ENCODE measurements around the gene CNGA4.
"Not testable (repeated sequence)": the region's sequence is repeated elsewhere in the genome, so short reads cannot be mapped to it uniquely, and the experiment has no call there.

Gene CNGA4

GRCh38 chr11:6228520-6228919 lies 10.4 kb upstream of the CNGA4 start:
- DNase-seq: no peak

DNA sequence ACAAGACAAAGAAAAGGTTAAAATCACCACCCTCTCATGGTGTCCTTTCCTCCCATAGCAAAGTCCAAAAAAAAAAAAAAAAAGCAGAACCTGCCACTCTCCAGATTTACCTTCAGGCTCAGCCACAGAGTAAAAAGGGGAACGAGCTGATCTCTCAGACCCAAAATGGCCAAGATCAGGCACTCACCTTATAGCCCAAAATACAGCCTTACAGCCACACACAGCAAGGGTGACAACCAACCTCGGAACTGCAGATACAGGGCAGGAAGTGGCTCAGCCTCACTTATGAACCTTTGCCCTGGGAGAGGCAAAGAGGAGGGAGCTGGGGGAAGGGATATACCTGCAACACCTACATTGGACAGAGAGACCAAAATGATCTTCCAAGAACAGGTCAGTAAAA lies 9.0 kb upstream of the CNGA4 start:
- DNase-seq: no peak

DNA sequence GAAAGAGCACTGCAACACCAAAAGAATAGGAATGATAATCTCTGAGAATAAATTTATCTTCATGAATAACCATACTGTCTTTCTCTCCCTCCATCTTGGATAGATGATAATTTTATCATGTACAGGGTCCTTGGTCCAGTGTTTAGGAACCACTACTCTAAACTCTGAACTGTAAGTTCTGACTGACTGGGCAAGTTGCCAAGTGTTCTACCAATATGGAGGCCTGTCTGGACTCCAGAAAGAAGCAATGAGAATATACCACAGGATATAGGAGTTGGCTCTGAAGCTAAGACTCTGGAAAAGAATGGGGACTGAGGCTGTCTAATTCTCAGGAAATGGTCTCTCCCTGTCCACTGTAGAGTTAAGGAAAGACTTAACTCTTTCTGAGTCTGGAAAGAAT lies 6.0 kb upstream of the CNGA4 start:
- DNase-seq: no peak

DNA sequence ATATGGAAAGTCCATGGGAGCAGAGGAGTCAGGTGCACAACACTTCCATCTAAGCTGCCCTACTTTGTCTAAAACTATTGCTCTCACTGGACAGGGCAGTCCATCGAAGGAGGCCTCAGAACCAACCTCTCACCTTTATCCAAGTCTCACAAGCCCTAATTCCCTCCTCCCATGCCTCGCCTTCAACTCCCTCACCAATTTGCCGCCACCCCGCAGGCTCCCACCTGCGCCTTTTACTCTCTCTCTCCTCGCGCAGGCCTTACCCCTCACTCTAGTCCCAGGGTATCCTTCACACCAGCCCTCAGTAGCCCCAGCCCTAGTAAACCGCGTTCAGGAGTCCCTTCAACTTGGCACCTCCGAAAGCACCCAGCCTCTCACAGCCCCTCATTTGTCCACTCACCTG lies 4.9 kb upstream of the CNGA4 start:
- DNase-seq: no peak

GRCh38 chr11:6234387-6235107 lies 4.3 kb upstream of the CNGA4 start, which contains the start of gene FHIP1B:
Gene FHIP1B (minus strand): TSS chr11:6234636. CDS start chr11:6224516, 10,120 bp downstream.
- DNase-seq: peak; percentile 99

DNA sequence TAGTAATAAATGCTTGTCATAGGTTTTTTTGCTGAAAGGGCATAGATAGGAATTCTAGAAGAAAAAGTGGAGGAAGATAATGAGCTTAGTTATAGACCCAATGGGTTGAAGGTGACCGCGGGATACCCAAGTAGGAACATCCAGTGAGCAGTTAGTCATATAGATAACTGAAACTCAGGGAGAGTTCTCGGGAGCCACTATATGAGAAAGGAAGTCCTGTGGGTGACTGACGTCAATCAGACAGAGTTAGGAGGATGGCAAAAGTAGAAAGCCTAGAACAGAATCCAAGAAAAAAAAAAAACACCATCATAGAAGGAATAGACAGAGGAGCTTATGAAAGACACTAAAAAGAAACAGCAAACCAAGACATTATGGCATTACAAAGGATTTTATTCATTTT lies 1.6 kb upstream of the CNGA4 start:
- no peak for DNase-seq

DNA sequence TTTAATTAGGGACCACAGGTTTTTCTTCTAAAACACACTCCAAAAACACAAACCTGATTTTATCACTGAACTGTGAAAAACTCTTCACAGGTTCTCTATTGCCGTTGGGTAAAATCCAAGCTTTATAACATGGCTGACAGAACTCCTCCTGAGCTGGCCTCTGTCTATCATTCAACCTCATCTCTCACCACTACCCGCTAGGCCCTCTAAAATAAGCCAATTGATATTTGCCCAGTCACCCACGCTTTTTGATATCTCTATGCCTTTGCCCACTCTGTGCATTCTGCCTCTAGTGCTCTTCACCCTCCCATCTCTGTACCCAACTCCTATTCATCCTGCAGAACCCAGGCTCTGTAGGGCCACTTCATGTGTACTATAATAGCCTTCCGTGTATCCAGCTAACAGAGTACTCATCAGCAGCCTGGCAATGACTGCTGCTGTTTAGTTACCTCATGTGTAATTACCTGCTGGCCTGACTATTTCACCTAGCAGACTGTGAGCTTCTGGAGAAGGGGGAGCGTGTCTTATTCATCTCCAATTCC lies 1.1 kb upstream of the CNGA4 start:
- peak; percentile 14 for DNase-seq

- no peak for DNase-seq
Measured at GRCh38 chr11:6240139-6240538, 1.2 kb downstream of the CNGA4 start.

- DNase-seq: no peak
Measured at GRCh38 chr11:6240781-6241180, 1.9 kb downstream of the CNGA4 start.

DNA sequence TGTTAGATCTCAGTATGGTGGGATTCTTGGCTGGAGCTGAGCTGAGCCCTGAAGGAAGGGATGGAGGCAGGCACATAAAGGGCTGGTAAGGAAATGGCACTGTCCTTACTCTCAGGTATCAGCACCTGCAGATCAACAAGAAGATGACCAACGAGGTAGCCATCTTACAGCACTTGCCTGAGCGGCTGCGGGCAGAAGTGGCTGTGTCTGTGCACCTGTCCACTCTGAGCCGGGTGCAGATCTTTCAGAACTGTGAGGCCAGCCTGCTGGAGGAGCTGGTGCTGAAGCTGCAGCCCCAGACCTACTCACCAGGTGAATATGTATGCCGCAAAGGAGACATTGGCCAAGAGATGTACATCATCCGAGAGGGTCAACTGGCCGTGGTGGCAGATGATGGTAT lies 2.4 kb downstream of the CNGA4 start:
- no peak for DNase-seq

DNA sequence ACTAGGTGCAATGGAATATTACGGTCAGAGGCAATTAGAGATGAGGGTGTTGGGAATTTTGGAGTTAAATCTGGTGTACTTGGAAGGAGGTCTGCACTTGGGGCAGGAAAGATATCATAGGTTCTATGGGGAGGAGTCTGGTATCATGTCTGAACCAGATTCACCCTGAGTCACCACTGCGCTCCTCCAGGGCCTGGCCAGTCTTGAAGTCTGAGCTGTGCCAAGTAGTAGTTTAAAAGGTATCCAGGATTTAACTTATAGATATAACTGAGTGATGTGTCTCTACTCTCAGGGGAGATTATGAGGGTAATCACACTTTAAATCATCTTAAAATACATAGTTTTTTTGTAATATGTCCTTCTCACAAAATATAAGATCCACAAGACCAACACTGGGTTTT lies 6.6 kb downstream of the CNGA4 start:
- no peak for DNase-seq

DNA sequence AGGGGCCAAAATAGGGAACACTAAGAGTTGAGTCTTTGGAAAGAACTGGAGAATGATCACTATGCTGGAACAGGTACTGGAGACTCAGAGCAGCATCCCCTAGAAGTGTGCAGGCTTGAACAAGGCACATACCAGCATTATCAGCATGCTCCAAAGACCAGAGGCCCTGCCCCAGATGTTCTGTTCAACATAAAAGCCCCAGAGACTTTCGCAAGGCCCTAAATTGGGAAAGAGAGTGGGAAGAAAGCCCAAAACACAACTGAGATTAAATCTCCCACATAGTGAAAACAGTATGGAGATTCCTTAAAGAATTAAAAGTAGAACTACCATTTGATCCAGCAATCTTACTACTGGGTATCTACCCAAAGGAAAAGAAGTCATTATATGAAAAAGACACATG lies 9.4 kb downstream of the CNGA4 start:
- DNase-seq: no peak

GRCh38 chr11:6248897-6249296 lies 10.0 kb downstream of the CNGA4 start:
- DNase-seq: not testable (repeated sequence)

DNA sequence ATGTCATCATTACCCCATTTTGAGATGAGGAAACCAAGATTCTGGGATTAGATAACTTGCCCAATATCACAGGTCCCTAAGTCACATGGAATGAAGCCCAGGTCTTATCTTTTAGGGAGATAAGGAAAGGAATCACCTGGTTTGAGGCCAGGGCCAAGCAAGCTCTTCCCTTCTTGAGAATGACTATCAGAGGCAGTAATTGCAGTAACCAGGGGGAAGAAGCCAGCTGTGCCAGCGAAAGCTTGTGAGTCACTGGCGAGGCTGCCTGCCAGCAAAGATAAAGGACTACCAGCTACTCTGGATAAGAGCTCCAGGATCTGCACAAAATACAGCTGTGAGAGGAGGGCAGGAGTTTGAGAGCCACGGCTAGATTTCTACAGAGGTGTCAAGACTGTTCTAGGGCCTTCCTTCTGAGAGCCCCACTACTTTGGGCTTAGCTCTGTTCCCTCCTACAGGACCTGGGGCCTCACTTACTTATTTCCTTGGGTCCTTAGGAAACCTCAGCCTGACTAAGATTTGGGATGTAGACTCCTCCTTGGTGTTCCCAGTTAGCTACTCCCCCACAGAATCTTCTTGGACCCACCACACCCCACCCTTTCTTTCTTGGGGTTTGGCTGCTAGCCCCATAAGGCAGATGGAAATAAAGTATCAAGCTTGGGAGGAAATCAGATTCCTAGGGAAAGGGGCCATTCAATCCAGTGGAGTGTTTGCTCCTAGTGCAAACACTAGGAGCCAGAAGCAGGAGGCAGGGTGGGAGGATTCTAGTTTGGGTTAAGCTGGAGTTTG lies 11.1 kb downstream of the CNGA4 start:
- DNase-seq: peak; percentile 48

DNA sequence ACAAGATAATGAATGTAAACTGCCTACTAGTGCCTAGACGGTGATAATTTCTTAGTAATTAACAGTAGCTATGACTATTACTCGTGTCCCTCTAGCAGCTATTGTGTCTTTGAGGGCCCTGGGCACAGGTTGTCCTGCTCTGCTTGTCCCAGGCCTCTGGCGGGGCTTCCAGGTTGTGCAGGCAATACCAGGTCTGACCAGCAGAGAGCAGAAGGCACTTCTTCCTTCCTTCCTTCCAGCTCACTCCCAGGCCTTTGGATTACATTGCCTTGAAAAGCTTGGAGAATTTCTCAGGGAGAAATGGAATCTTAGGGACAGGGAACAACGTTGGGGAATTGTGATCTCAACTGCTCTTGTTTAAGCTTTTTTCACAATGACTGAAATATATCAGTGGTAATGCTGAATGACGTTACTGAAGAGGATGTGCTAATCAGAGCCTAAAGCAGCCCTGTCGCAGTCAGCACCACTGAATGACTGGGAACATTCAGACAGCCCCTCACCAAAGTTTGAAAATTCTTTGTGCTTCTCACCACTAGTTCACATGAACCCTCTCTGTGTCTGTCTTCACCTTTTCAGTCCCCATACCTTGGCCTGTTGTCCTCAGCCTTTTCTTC lies 12.3 kb downstream of the CNGA4 start:
- DNase-seq: peak; percentile 3

DNA sequence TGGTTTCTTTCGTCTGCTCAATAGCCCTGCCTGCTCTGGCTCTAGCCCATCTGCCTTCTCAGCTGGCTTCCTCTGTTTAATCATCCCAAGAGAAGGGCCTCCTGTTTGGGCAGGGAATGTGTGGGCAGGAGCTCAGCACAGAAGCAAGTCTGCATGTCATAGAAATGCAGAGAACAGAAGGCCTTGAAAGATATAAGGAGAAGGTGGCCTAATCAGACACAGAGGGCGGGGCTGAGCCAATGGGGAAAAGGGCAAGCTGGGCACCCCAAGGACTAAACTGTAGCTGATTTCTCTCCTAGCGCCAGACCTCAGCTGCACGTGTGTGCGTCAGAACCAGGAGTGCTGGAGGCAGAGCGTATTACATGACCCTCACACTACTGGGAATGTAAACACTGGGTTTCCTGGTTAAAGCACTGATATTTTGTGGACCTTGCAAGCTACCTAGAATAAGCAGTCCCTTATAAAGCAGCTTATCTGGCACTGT lies 13.1 kb downstream of the CNGA4 start:
- peak; percentile 31 for DNase-seq

DNA sequence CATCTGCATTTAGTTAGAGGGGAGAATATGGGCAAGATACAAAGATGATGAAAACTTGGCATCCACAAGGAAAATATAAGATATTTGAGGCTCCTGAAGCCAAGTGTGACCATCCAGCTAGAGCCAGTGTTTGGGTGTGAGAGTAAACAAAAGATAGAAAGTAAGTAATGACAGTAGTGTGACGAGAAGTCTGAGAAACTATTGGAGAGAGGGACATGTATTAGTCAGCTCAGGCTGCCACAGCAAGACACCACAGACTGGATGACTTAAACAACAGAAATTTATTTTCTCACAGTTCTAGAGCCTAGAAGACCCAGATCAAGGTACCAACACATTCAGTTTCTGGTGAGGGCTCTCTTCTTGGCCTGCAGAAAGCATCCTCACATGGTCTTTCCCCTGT lies 14.3 kb downstream of the CNGA4 start:
- DNase-seq: no peak

GRCh38 chr11:6258141-6258540 lies 19.3 kb downstream of the CNGA4 start:
- DNase-seq: no peak

GRCh38 chr11:6258571-6259081 lies 19.7 kb downstream of the CNGA4 start:
- DNase-seq: peak; percentile 6

DNA sequence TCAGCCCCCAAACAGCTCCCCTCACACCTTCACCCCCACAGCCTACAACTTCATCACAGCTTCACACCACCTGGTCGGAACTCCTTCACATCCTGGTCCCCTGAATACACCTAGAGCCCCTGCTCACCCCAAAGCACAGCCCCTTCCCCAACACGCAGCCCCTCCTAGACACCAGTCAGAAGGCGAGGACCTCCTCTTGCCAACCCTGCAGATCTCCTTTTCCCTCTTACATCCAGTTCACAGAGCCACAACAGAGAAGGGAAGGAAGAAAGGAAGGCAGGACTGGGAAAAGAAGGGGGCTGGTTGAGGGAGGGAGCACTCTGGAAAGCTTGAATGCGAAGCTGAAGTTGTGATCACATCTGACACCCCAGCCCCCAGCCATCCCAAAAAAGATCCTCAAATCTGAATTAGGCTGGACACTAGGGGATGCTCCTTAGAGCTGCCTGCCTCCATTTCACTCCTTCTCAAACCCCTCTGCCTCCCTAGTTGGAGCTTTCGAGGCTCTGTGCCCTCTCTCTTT lies 21.4 kb downstream of the CNGA4 start:
- DNase-seq: no peak

GRCh38 chr11:6263662-6264061 lies 24.8 kb downstream of the CNGA4 start:
- DNase-seq: no peak

GRCh38 chr11:6268820-6269219 lies 29.9 kb downstream of the CNGA4 start:
- DNase-seq: no peak

- no peak for DNase-seq
Measured at GRCh38 chr11:6269994-6270393, 31.1 kb downstream of the CNGA4 start.

All from NCI-H2029 (cell line).